H9 (cell line): ENCODE measurements around the gene SGSM2. TPM values are rescaled to one million over a fixed set of nuclear protein-coding genes. Genes with fewer than 3 reads are reported as not detected.

Experiments used
- DNase-seq: peaks from one replicate; pipeline ENCODE4 v3.0.0-alpha.2; 2017
- H2AFZ ChIP-seq: one replicate; pipeline ENCODE4 v1.6.1; 2013; ENCODE audit warnings: mild to moderate bottlenecking, low read length, control low read depth, moderate library complexity
- H2AK5ac ChIP-seq: 2 replicates; pipeline ENCODE4 v1.6.1; 2013; ENCODE audit warnings: low read length, control low read depth, mixed read lengths; ENCODE audit not compliant: insufficient read length
- H2BK120ac ChIP-seq: one replicate; pipeline ENCODE4 v1.6.1; 2013; ENCODE audit warnings: low read depth, mild to moderate bottlenecking, low read length, control low read depth, inconsistent platforms; ENCODE audit not compliant: poor library complexity, severe bottlenecking
- H2BK12ac ChIP-seq: 2 replicates; pipeline ENCODE4 v1.6.1; 2013; ENCODE audit warnings: low read length, control low read depth, mixed read lengths, low read depth; ENCODE audit not compliant: insufficient read length
- H2BK15ac ChIP-seq: 2 replicates; pipeline ENCODE4 v1.6.1; 2013; ENCODE audit warnings: low read depth, low read length, control low read depth
- H2BK20ac ChIP-seq: one replicate; pipeline ENCODE4 v1.6.1; 2013; ENCODE audit warnings: low read depth, mild to moderate bottlenecking, low read length, control low read depth, inconsistent platforms; ENCODE audit not compliant: poor library complexity, severe bottlenecking
- H2BK5ac ChIP-seq: 2 replicates; pipeline ENCODE4 v1.6.1; 2013; ENCODE audit warnings: low read length, control low read depth, mixed read lengths; ENCODE audit not compliant: insufficient read length
- H3K14ac ChIP-seq: 2 replicates; pipeline ENCODE4 v1.6.1; 2013; ENCODE audit warnings: low read length, control low read depth; ENCODE audit not compliant: insufficient read depth
- H3K18ac ChIP-seq: 2 replicates; pipeline ENCODE4 v1.6.1; 2013; ENCODE audit warnings: low read depth, mild to moderate bottlenecking, mixed read lengths, low read length, control low read depth; ENCODE audit not compliant: insufficient read length
- H3K23ac ChIP-seq: 2 replicates; pipeline ENCODE4 v1.6.1; 2013; ENCODE audit warnings: low read length, control low read depth, mixed read lengths, low read depth; ENCODE audit not compliant: insufficient read length
- H3K23me2 ChIP-seq: 2 replicates; pipeline ENCODE4 v1.6.1; 2013; ENCODE audit warnings: low read depth, mild to moderate bottlenecking, mixed read lengths, low read length, control low read depth; ENCODE audit not compliant: insufficient read length, poor library complexity, severe bottlenecking
- H3K27ac ChIP-seq: 2 replicates; pipeline ENCODE4 v1.5.1; 2013; ENCODE audit warnings: low read length, control low read depth, mixed read lengths, low read depth; ENCODE audit not compliant: insufficient read length
- H3K27me3 ChIP-seq: 2 replicates; pipeline ENCODE4 v1.6.1; 2013; ENCODE audit warnings: low read length, control low read depth, inconsistent platforms; ENCODE audit not compliant: insufficient read depth
- H3K4ac ChIP-seq: 2 replicates; pipeline ENCODE4 v1.6.1; 2013; ENCODE audit warnings: low read depth, mild to moderate bottlenecking, control low read depth, inconsistent platforms, low read length, moderate library complexity
- H3K4me1 ChIP-seq: 2 replicates; pipeline ENCODE4 v1.6.1; 2013; ENCODE audit warnings: low read length, control low read depth, inconsistent platforms; ENCODE audit not compliant: insufficient read depth
- H3K4me2 ChIP-seq: 2 replicates; pipeline ENCODE4 v1.6.1; 2013; ENCODE audit warnings: low read length, control low read depth, mixed read lengths; ENCODE audit not compliant: insufficient read length, insufficient read depth
- H3K56ac ChIP-seq: 2 replicates; pipeline ENCODE4 v1.6.1; 2013; ENCODE audit warnings: low read depth, mild to moderate bottlenecking, mixed read lengths, low read length, control low read depth; ENCODE audit not compliant: insufficient read length
- H3K79me1 ChIP-seq: 2 replicates; pipeline ENCODE4 v1.6.1; 2013; ENCODE audit warnings: low read depth, mild to moderate bottlenecking, moderate library complexity, low read length, control low read depth, inconsistent platforms; ENCODE audit not compliant: insufficient read depth, poor library complexity, severe bottlenecking
- H3K79me2 ChIP-seq: 2 replicates; pipeline ENCODE4 v1.6.1; 2013; ENCODE audit warnings: low read length, control low read depth, inconsistent platforms; ENCODE audit not compliant: insufficient read depth
- H3K9ac ChIP-seq: 2 replicates; pipeline ENCODE4 v1.6.1; 2013; ENCODE audit warnings: low read length, control low read depth, mixed read lengths; ENCODE audit not compliant: insufficient read length; ENCODE audit errors: extremely low read depth
- H3K9me3 ChIP-seq: one replicate; pipeline ENCODE4 v1.6.1; 2013; ENCODE audit warnings: low read depth, low read length, inconsistent platforms; ENCODE audit not compliant: control insufficient read depth
- H3T11ph ChIP-seq: one replicate; pipeline ENCODE4 v1.6.1; 2013; ENCODE audit warnings: mild to moderate bottlenecking, low read length, control low read depth, inconsistent platforms
- H4K20me1 ChIP-seq: one replicate; pipeline ENCODE4 v1.6.1; 2013; ENCODE audit not compliant: control insufficient read depth, insufficient read length, insufficient read depth
- H4K5ac ChIP-seq: 2 replicates; pipeline ENCODE4 v1.6.1; 2013; ENCODE audit warnings: low read depth, mild to moderate bottlenecking, mixed read lengths, low read length, control low read depth; ENCODE audit not compliant: insufficient read length
- H4K8ac ChIP-seq: replicated peaks from 2 replicates; pipeline ENCODE4 v1.6.1; 2013; ENCODE audit warnings: low read length, control low read depth, mixed read lengths, low read depth; ENCODE audit not compliant: insufficient read length
- H4K91ac ChIP-seq: 2 replicates; pipeline ENCODE4 v1.6.1; 2013; ENCODE audit warnings: low read depth, mild to moderate bottlenecking, moderate library complexity, mixed read lengths, low read length, control low read depth; ENCODE audit not compliant: insufficient read length
- H3K27ac Mint-ChIP-seq, 3 experiments: 2 replicates in 2 of 3; 3 replicates in 1 of 3; pipeline ENCODE4 v1.8.0; 2020 to 2021; ENCODE audit warnings: mixed read lengths in 3 of 3, mild to moderate bottlenecking in 1 of 3, moderate library complexity in 1 of 3
- H3K27me3 Mint-ChIP-seq: 2 replicates; pipeline ENCODE4 v1.8.0; 2021; ENCODE audit warnings: low read depth, mild to moderate bottlenecking, moderate library complexity, mixed read lengths
- H3K36me3 Mint-ChIP-seq, 3 experiments: 2 replicates in 2 of 3; 3 replicates in 1 of 3; pipeline ENCODE4 v1.8.0; 2020 to 2021; ENCODE audit warnings: low read depth in 3 of 3, mixed read lengths in 3 of 3; ENCODE audit not compliant: insufficient read depth in 1 of 3
- H3K4me1 Mint-ChIP-seq, 2 experiments: 2 replicates each; pipeline ENCODE4 v1.8.0; 2020; ENCODE audit warnings: mixed read lengths in 2 of 2
- H3K4me3 Mint-ChIP-seq, 2 experiments: 2 replicates in 1 of 2; 3 replicates in 1 of 2; pipeline ENCODE4 v1.8.0; 2020 to 2021; ENCODE audit warnings: mild to moderate bottlenecking in 2 of 2, mixed read lengths in 2 of 2, moderate library complexity in 1 of 2
- H3K9me3 Mint-ChIP-seq, 2 experiments: 2 replicates in 1 of 2; 3 replicates in 1 of 2; pipeline ENCODE4 v1.8.0; 2020; ENCODE audit warnings: mild to moderate bottlenecking in 2 of 2, mixed read lengths in 2 of 2, moderate library complexity in 1 of 2
- CTCF ChIP-seq: fragments of 200-600 bp; sonication (generic); conservative IDR thresholded peaks from 3 replicates; pipeline ENCODE4 v1.8.0; 2021; ENCODE audit warnings: antibody characterized with exemption, mild to moderate bottlenecking
- WGBS: extraction: QIAGEN DNeasy Blood & Tissue Kit; methylation state at CpG from one replicate; pipeline ENCODE4 v1.1.7; 2013; ENCODE audit warnings: missing lambda C conversion rate, low lambda C conversion rate, mixed read lengths; ENCODE audit not compliant: insufficient read length; ENCODE audit errors: extremely low coverage; 5-methylcytosine and 5-hydroxymethylcytosine counted together
- total RNA-seq: library from RNA; stranded (reverse); gene quantifications from 2 replicates; pipeline ENCODE4 v1.2.1, GENCODE V29; 2021

SGSM2 gene
- total RNA-seq, 1 experiment from 2014 or later, result 45.6 TPM

GRCh38 chr17:2335726-2336214 is 1.5 kb upstream of the SGSM2 start:
- Mint-ChIP-seq H3K4me3 (no peak overlapping the region), H3K9me3 (no peaks in the 10 kb centered on the region), H3K27ac (peak overlapping the region; percentile 95 to 99 (median 96); a peak in 6 of 7 replicates), H3K4me1 (peaks cover 2 to 11% of the 10 kb centered on the region in 2 experiments; a peak in 3 of 4 replicates), H3K27me3 (no peaks in the 10 kb centered on the region), H3K36me3 (peaks cover 0 to 17% (median 0%) of the 10 kb centered on the region in 3 experiments; a peak in 3 of 7 replicates)
- Histone ChIP-seq H3K4me2 (peak overlapping the region; percentile 79), H3K9ac (peak overlapping the region; percentile 80), H2AK5ac (no peak overlapping the region), H3K27me3 (no peaks in the 10 kb centered on the region), H3K9me3 (no peaks in the 10 kb centered on the region), H3K79me2 (peaks cover 6% of the 10 kb centered on the region; the same call in 1 of the 2 replicates), H3K79me1 (no peaks in the 10 kb centered on the region), H3K27ac (no peak overlapping the region), H3K4me1 (peaks cover 3% of the 10 kb centered on the region; the same call in 1 of the 2 replicates), H3K4ac (no peak overlapping the region), H3K23me2 (peaks cover 12% of the 10 kb centered on the region), H4K8ac (no peak overlapping the region), H2BK20ac (no peak overlapping the region), H4K5ac (no peak overlapping the region), H3T11ph (no peak overlapping the region), H4K20me1 (peaks cover 2% of the 10 kb centered on the region), H2BK120ac (no peak overlapping the region), H3K23ac (no peak overlapping the region), H3K56ac (no peak overlapping the region), H4K91ac (no peak overlapping the region), H3K18ac (no peak overlapping the region), H2BK12ac (no peak overlapping the region), H3K14ac (no peak overlapping the region), H2BK5ac (no peak overlapping the region), H2BK15ac (no peak overlapping the region), H2AFZ (no peak overlapping the region)
- DNase-seq, result no peak
- WGBS, result no CpG with 5 or more reads among the region's 17 CpGs
- TF ChIP-seq CTCF, result no peak
